OCI-LY3 (cell line): Measurements from ENCODE around the gene LRP1-AS.

Experiments used
- H2AFZ ChIP-seq: fragments of 200-600, 300-600 bp; shearing (Covaris generic); 2 replicates; pipeline ENCODE4 v1.6.0; 2014; ENCODE audit warnings: antibody characterized with exemption, low read depth, low read length
- H3K27ac ChIP-seq: fragments of 200-600, 300-600 bp; sonication (generic); 2 replicates; pipeline ENCODE4 v1.5.1; 2014; ENCODE audit warnings: mild to moderate bottlenecking, low read length, moderate library complexity, mixed read lengths
- H3K27me3 ChIP-seq: fragments of 200-600, 300-600 bp; sonication (generic); 2 replicates; pipeline ENCODE4 v1.6.1; 2014; ENCODE audit warnings: low read depth, low read length, mixed read lengths
- H3K36me3 ChIP-seq: fragments of 200-600, 300-600 bp; sonication (generic); replicated peaks from 2 replicates; pipeline ENCODE3; 2014; ENCODE audit warnings: low read depth, low read length, mixed read lengths
- H3K4me1 ChIP-seq: fragments of 300-600, 200-600 bp; sonication (generic); 2 replicates; pipeline ENCODE4 v1.6.1; 2014; ENCODE audit warnings: low read length, mixed read lengths
- H3K4me2 ChIP-seq: fragments of 200-600, 300-600 bp; sonication (generic); 2 replicates; pipeline ENCODE4 v1.6.1; 2014; ENCODE audit warnings: low read length, mixed read lengths
- H3K4me3 ChIP-seq: fragments of 300-600, 200-600 bp; sonication (generic); 2 replicates; pipeline ENCODE4 v1.5.1; 2014; ENCODE audit warnings: antibody characterized with exemption, mild to moderate bottlenecking, low read length, moderate library complexity
- H3K79me2 ChIP-seq: fragments of 300-600, 200-600 bp; shearing (Covaris generic); 2 replicates; pipeline ENCODE4 v1.6.1; 2014; ENCODE audit warnings: mild to moderate bottlenecking, low read length, mixed read lengths
- H3K9ac ChIP-seq: fragments of 300-600, 200-600 bp; shearing (Covaris generic); 2 replicates; pipeline ENCODE4 v1.6.0; 2014; ENCODE audit warnings: mild to moderate bottlenecking, low read length, moderate library complexity
- H3K9me3 ChIP-seq: fragments of 200-600, 300-600 bp; shearing (Covaris generic); 2 replicates; pipeline ENCODE4 v1.6.1; 2014; ENCODE audit warnings: low read length, mixed read lengths; ENCODE audit not compliant: insufficient read depth
- H4K20me1 ChIP-seq: fragments of 200-600, 300-600 bp; sonication (generic); 2 replicates; pipeline ENCODE4 v1.6.1; 2016; ENCODE audit warnings: low read length, mixed read lengths; ENCODE audit not compliant: insufficient read depth
- CTCF ChIP-seq: fragments of 200-600, 300-600 bp; sonication (generic); IDR thresholded peaks from 2 replicates; pipeline ENCODE4 v1.5.1; 2014; ENCODE audit warnings: antibody characterized with exemption, low read length, low read depth
- EZH2phosphoT487 ChIP-seq: fragments of 200-600 bp; shearing (Covaris generic); IDR thresholded peaks from 2 replicates; pipeline ENCODE4 v1.6.1; 2018; ENCODE audit warnings: antibody characterized with exemption, mixed run types, low read depth

Gene LRP1-AS

GRCh38 chr12:57150400-57151000 is 3.1 kb upstream of the LRP1-AS start:
- TF ChIP-seq CTCF (no peak), EZH2phosphoT487 (no peak)
- no peak overlapping the region for H2AFZ ChIP-seq
- no peaks in the 10 kb centered on the region for H3K9me3 ChIP-seq
- no peak overlapping the region for H3K27ac ChIP-seq
- no peaks in the 10 kb centered on the region for H3K79me2 ChIP-seq
- no peak overlapping the region for H3K9ac ChIP-seq
- no peak overlapping the region for H3K4me2 ChIP-seq
- H3K36me3 ChIP-seq: no peaks in the 10 kb centered on the region
- no peaks in the 10 kb centered on the region for H3K27me3 ChIP-seq
- H4K20me1 ChIP-seq: no peaks in the 10 kb centered on the region
- peaks cover 14% of the 10 kb centered on the region for H3K4me1 ChIP-seq
- H3K4me3 ChIP-seq: no peak overlapping the region

GRCh38 chr12:57149245-57149900 is 2.0 kb upstream of the LRP1-AS start:
- no peak overlapping the region for H3K4me2 ChIP-seq
- no peaks in the 10 kb centered on the region for H3K79me2 ChIP-seq
- no peaks in the 10 kb centered on the region for H3K9me3 ChIP-seq
- H3K36me3 ChIP-seq: no peaks in the 10 kb centered on the region
- no peaks in the 10 kb centered on the region for H4K20me1 ChIP-seq
- H3K4me1 ChIP-seq: peaks cover 3% of the 10 kb centered on the region
- H3K27ac ChIP-seq: no peak overlapping the region
- no peak for TF ChIP-seq EZH2phosphoT487
- H2AFZ ChIP-seq: no peak overlapping the region
- no peak overlapping the region for H3K4me3 ChIP-seq
- H3K27me3 ChIP-seq: no peaks in the 10 kb centered on the region
- no peak overlapping the region for H3K9ac ChIP-seq

- H2AFZ ChIP-seq: no peak overlapping the region
- H3K4me2 ChIP-seq: no peak overlapping the region
- no peak overlapping the region for H3K4me3 ChIP-seq
- TF ChIP-seq EZH2phosphoT487 (no peak), CTCF (no peak)
- no peak overlapping the region for H3K27ac ChIP-seq
- H3K9ac ChIP-seq: no peak overlapping the region
- no peaks in the 10 kb centered on the region for H3K9me3 ChIP-seq
- H3K27me3 ChIP-seq: no peaks in the 10 kb centered on the region
- H3K4me1 ChIP-seq: no peaks in the 10 kb centered on the region
- no peaks in the 10 kb centered on the region for H3K36me3 ChIP-seq
- no peaks in the 10 kb centered on the region for H3K79me2 ChIP-seq
- no peaks in the 10 kb centered on the region for H4K20me1 ChIP-seq
Observed at GRCh38 chr12:57148469-57149244, 1.2 kb upstream of the LRP1-AS start.

- TF ChIP-seq EZH2phosphoT487: no peak
- no peak for TF ChIP-seq CTCF
- no peaks in the 10 kb centered on the region for H3K27me3 ChIP-seq
- no peaks in the 10 kb centered on the region for H3K4me1 ChIP-seq
- H3K9me3 ChIP-seq: no peaks in the 10 kb centered on the region
- no peak overlapping the region for H3K27ac ChIP-seq
- H3K79me2 ChIP-seq: no peaks in the 10 kb centered on the region
- H3K36me3 ChIP-seq: no peaks in the 10 kb centered on the region
- no peak overlapping the region for H3K9ac ChIP-seq
- no peaks in the 10 kb centered on the region for H4K20me1 ChIP-seq
- no peak overlapping the region for H3K4me3 ChIP-seq
- no peak overlapping the region for H2AFZ ChIP-seq
- H3K4me2 ChIP-seq: no peak overlapping the region
Observed at GRCh38 chr12:57146092-57146491, 1.3 kb downstream of the LRP1-AS start.
